GM23338 (cell line): Measurements from ENCODE around the gene CCRL2. TPM values are rescaled to one million over a fixed set of nuclear protein-coding genes. Genes with fewer than 3 reads are reported as not detected.

Source experiments
- ATAC-seq: fragments of 200-7000 bp; cut with Tn5 transposase; 3 replicates; pipeline ENCODE4 v1.9.1; 2020
- DNase-seq: peaks from one replicate; pipeline ENCODE4 v3.0.0-alpha.2; 2015; ENCODE audit warnings: low spot score
- H2AFZ ChIP-seq: fragments of 200-600 bp; sonication (generic); 2 replicates; pipeline ENCODE4 v1.8.0; 2016; ENCODE audit warnings: antibody characterized with exemption, mild to moderate bottlenecking, moderate library complexity
- H3F3A ChIP-seq: fragments of 200-600 bp; sonication (generic); replicated peaks from 2 replicates; pipeline ENCODE4 v1.8.0; 2017; ENCODE audit warnings: antibody characterized with exemption, mixed run types, low read depth
- H3K27ac ChIP-seq: fragments of 200-600 bp; sonication (generic); 2 replicates; pipeline ENCODE4 v1.6.1; 2016; ENCODE audit warnings: low read depth
- H3K27me3 ChIP-seq: fragments of 200-600 bp; sonication (generic); 2 replicates; pipeline ENCODE4 v1.8.0; 2016; ENCODE audit warnings: mild to moderate bottlenecking, mixed run types, moderate library complexity; ENCODE audit not compliant: insufficient read depth
- H3K36me3 ChIP-seq: fragments of 200-600 bp; sonication (generic); 2 replicates; pipeline ENCODE4 v1.8.0; 2016; ENCODE audit warnings: mild to moderate bottlenecking; ENCODE audit not compliant: insufficient read depth
- H3K4me1 ChIP-seq: fragments of 200-600 bp; sonication (generic); 2 replicates; pipeline ENCODE4 v1.8.0; 2016; ENCODE audit warnings: mild to moderate bottlenecking, moderate library complexity; ENCODE audit not compliant: insufficient read depth
- H3K4me2 ChIP-seq: fragments of 200-600 bp; sonication (generic); 2 replicates; pipeline ENCODE4 v1.7.1; 2017; ENCODE audit warnings: mixed run types
- H3K4me3 ChIP-seq: fragments of 200-600 bp; sonication (generic); 2 replicates; pipeline ENCODE4 v1.6.1; 2016; ENCODE audit warnings: mixed run types
- H3K79me2 ChIP-seq: fragments of 200-600 bp; sonication (generic); replicated peaks from 2 replicates; pipeline ENCODE4 v1.8.0; 2017; ENCODE audit warnings: mild to moderate bottlenecking; ENCODE audit not compliant: insufficient read depth
- H3K9me2 ChIP-seq: fragments of 200-600 bp; sonication (generic); 2 replicates; pipeline ENCODE4 v1.8.0; 2017; ENCODE audit not compliant: insufficient read depth
- H4K20me1 ChIP-seq: fragments of 200-600 bp; sonication (generic); replicated peaks from 2 replicates; pipeline ENCODE4 v1.8.0; 2017; ENCODE audit warnings: mild to moderate bottlenecking; ENCODE audit not compliant: insufficient read depth
- H3K27ac Mint-ChIP-seq: 2 replicates; pipeline ENCODE4 v1.8.0; 2020; ENCODE audit warnings: inconsistent platforms, mild to moderate bottlenecking, moderate library complexity, mixed read lengths
- H3K27me3 Mint-ChIP-seq: 3 replicates; pipeline ENCODE4 v1.8.0; 2022; ENCODE audit warnings: low read depth, mild to moderate bottlenecking, moderate library complexity, mixed read lengths, inconsistent platforms; ENCODE audit not compliant: insufficient read depth, poor library complexity
- H3K36me3 Mint-ChIP-seq: 3 replicates; pipeline ENCODE4 v1.8.0; 2021; ENCODE audit warnings: low read depth, mild to moderate bottlenecking, inconsistent platforms, moderate library complexity, mixed read lengths
- H3K4me1 Mint-ChIP-seq: 3 replicates; pipeline ENCODE4 v1.8.0; 2020; ENCODE audit warnings: mild to moderate bottlenecking, inconsistent platforms, mixed read lengths
- H3K4me3 Mint-ChIP-seq: 3 replicates; pipeline ENCODE4 v1.8.0; 2021; ENCODE audit warnings: moderate library complexity, mild to moderate bottlenecking, inconsistent platforms, mixed read lengths
- H3K9me3 Mint-ChIP-seq: 3 replicates; pipeline ENCODE4 v1.8.0; 2020; ENCODE audit warnings: moderate library complexity, mild to moderate bottlenecking, inconsistent platforms, mixed read lengths
- EZH2 ChIP-seq: fragments of 200-600 bp; sonication (generic); IDR thresholded peaks from one replicate; pipeline ENCODE4 v1.8.0; 2017; ENCODE audit warnings: antibody characterized with exemption, mild to moderate bottlenecking, low read depth; ENCODE audit not compliant: unreplicated experiment
- JUNB ChIP-seq: IDR thresholded peaks from one replicate; pipeline ENCODE4 v1.6.1; 2016; ENCODE audit warnings: antibody characterized with exemption; ENCODE audit not compliant: unreplicated experiment
- ZNF114 ChIP-seq: fragments of 250-450 bp; sonication (Bioruptor Pico); IDR thresholded peaks from 2 replicates; pipeline ENCODE4 v1.5.0; 2020; ENCODE audit warnings: mild to moderate bottlenecking, moderate library complexity
- polyA plus RNA-seq: library from polyadenylated mRNA; unstranded; fragments of >200 nt; fragmentation: Nextera tagmentation; extraction: Ambion mirVana; gene quantifications from 2 replicates; pipeline ENCODE4 v1.2.1, GENCODE V29; 2016
- total RNA-seq: library from RNA; depleted of rRNA; stranded (reverse); fragments of >200 nt; shearing (Covaris generic); gene quantifications from 2 replicates; pipeline ENCODE4 v1.2.3, GENCODE V29; 2014
- TF ChIP-seq, protein P1 (sequence below): fragments of 250-450 bp; sonication (Bioruptor Pico); IDR thresholded peaks from 2 replicates; pipeline ENCODE4 v1.5.0; 2020; ENCODE audit warnings: mild to moderate bottlenecking, moderate library complexity
- TF ChIP-seq, protein P2 (sequence below), 2 experiments: fragments of 200-600 bp in 1 of 2; sonication (generic) in 1 of 2; conservative IDR thresholded peaks; 2 replicates each; pipeline versions ENCODE4 v1.5.1 to v1.6.1; 2016 to 2017; ENCODE audit warnings: antibody characterized with exemption in 2 of 2, low read depth in 2 of 2, mild to moderate bottlenecking in 2 of 2, moderate library complexity in 1 of 2

CCRL2 gene
- total and polyA plus RNA-seq, 2 experiments from 2014 or later, result not detected

DNA sequence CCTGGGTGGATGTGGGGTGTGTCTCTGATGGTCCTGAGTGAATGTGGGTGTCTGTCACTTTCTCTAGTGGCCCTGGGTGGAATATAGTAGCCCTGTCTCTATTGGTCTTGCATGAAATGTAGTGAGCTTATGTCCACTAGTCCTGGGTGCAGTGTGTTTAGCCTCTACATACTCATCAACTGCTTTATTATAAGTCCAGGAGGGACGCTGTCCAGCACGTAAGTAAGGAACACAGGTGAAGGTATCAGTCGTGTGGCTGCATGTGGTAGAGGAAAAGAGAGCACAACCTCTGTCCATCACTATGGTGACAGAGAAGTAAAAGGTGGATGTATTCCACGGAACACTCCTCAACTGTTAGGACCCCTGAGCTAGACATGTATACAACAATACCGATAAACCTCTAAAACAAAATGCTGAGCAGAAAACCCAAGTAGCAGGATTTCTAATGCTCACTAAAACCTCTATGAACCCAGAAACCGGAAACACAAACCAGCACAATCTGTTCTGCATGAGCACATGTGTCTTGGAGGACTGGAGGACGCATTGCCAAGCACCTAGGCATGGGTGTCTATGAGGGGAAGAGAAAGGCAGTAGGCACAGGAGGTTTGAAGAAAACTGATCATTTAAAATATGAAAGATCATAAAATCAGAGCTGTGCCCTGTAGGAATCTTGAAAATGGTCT lies 46.6 kb downstream of the CCRL2 start (continued):
- TF ChIP-seq, protein P1, sequence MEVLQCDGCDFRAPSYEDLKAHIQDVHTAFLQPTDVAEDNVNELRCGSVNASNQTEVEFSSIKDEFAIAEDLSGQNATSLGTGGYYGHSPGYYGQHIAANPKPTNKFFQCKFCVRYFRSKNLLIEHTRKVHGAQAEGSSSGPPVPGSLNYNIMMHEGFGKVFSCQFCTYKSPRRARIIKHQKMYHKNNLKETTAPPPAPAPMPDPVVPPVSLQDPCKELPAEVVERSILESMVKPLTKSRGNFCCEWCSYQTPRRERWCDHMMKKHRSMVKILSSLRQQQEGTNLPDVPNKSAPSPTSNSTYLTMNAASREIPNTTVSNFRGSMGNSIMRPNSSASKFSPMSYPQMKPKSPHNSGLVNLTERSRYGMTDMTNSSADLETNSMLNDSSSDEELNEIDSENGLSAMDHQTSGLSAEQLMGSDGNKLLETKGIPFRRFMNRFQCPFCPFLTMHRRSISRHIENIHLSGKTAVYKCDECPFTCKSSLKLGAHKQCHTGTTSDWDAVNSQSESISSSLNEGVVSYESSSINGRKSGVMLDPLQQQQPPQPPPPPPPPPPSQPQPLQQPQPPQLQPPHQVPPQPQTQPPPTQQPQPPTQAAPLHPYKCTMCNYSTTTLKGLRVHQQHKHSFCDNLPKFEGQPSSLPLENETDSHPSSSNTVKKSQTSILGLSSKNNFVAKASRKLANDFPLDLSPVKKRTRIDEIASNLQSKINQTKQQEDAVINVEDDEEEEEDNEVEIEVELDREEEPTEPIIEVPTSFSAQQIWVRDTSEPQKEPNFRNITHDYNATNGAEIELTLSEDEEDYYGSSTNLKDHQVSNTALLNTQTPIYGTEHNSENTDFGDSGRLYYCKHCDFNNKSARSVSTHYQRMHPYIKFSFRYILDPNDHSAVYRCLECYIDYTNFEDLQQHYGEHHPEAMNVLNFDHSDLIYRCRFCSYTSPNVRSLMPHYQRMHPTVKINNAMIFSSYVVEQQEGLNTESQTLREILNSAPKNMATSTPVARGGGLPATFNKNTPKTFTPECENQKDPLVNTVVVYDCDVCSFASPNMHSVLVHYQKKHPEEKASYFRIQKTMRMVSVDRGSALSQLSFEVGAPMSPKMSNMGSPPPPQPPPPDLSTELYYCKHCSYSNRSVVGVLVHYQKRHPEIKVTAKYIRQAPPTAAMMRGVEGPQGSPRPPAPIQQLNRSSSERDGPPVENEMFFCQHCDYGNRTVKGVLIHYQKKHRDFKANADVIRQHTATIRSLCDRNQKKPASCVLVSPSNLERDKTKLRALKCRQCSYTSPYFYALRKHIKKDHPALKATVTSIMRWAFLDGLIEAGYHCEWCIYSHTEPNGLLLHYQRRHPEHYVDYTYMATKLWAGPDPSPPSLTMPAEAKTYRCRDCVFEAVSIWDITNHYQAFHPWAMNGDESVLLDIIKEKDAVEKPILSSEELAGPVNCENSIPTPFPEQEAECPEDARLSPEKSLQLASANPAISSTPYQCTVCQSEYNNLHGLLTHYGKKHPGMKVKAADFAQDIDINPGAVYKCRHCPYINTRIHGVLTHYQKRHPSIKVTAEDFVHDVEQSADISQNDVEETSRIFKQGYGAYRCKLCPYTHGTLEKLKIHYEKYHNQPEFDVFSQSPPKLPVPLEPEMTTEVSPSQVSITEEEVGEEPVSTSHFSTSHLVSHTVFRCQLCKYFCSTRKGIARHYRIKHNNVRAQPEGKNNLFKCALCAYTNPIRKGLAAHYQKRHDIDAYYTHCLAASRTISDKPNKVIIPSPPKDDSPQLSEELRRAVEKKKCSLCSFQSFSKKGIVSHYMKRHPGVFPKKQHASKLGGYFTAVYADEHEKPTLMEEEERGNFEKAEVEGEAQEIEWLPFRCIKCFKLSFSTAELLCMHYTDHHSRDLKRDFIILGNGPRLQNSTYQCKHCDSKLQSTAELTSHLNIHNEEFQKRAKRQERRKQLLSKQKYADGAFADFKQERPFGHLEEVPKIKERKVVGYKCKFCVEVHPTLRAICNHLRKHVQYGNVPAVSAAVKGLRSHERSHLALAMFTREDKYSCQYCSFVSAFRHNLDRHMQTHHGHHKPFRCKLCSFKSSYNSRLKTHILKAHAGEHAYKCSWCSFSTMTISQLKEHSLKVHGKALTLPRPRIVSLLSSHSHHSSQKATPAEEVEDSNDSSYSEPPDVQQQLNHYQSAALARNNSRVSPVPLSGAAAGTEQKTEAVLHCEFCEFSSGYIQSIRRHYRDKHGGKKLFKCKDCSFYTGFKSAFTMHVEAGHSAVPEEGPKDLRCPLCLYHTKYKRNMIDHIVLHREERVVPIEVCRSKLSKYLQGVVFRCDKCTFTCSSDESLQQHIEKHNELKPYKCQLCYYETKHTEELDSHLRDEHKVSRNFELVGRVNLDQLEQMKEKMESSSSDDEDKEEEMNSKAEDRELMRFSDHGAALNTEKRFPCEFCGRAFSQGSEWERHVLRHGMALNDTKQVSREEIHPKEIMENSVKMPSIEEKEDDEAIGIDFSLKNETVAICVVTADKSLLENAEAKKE (CRISPR knock-in tag), result no peak
- TF ChIP-seq JUNB, result no peak
- TF ChIP-seq, protein P2, sequence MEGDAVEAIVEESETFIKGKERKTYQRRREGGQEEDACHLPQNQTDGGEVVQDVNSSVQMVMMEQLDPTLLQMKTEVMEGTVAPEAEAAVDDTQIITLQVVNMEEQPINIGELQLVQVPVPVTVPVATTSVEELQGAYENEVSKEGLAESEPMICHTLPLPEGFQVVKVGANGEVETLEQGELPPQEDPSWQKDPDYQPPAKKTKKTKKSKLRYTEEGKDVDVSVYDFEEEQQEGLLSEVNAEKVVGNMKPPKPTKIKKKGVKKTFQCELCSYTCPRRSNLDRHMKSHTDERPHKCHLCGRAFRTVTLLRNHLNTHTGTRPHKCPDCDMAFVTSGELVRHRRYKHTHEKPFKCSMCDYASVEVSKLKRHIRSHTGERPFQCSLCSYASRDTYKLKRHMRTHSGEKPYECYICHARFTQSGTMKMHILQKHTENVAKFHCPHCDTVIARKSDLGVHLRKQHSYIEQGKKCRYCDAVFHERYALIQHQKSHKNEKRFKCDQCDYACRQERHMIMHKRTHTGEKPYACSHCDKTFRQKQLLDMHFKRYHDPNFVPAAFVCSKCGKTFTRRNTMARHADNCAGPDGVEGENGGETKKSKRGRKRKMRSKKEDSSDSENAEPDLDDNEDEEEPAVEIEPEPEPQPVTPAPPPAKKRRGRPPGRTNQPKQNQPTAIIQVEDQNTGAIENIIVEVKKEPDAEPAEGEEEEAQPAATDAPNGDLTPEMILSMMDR (conservative IDR thresholded peaks at IDR 0.05; ENCODE audit: low read depth in 2 of 2), result no peak

DNA sequence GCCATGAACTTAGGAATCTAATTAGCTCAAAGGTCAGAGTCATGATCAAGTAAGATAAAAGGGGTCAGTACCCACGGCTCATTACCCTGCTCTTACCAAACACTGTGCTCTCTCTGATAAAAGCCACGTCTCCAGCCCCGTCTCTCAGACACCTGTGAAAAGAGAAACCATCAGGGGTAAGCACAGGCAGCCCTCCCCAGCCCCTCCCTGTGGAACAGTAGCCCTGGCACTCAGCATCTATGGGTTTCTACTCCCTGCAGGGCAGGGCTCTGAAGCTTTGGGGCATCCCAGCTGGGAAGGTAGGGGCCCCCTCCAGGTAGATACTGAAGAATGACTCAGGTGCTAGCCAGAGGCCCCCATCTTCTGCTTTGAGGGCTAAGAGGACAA lies 47.1 kb downstream of the CCRL2 start:
- Mint-ChIP-seq H3K4me1 (no peaks in the 10 kb centered on the region), H3K27me3 (peaks cover 2% of the 10 kb centered on the region), H3K36me3 (no peaks in the 10 kb centered on the region), H3K9me3 (no peaks in the 10 kb centered on the region), H3K27ac (no peak overlapping the region), H3K4me3 (no peak overlapping the region)
- ATAC-seq, result no peak
- H3K79me2 ChIP-seq, result no peaks in the 10 kb centered on the region
- H3F3A ChIP-seq, result no peaks in the 10 kb centered on the region
- DNase-seq, result no peak
- H3K4me1 ChIP-seq, result no peaks in the 10 kb centered on the region
- H3K4me3 ChIP-seq, result no peak overlapping the region
- H3K27ac ChIP-seq, result no peak overlapping the region
- no peak overlapping the region for H2AFZ ChIP-seq
- no peaks in the 10 kb centered on the region for H3K36me3 ChIP-seq
- H4K20me1 ChIP-seq, result no peaks in the 10 kb centered on the region
- no peaks in the 10 kb centered on the region for H3K9me2 ChIP-seq
- H3K27me3 ChIP-seq, result no peaks in the 10 kb centered on the region
- H3K4me2 ChIP-seq, result no peak overlapping the region
- TF ChIP-seq, protein P1 (CRISPR knock-in tag), result no peak
- TF ChIP-seq ZNF114 (CRISPR knock-in tag) (no peak), JUNB (no peak), EZH2 (no peak)
